Measurements from ENCODE around the gene FKBP2. TPM values are rescaled to one million over a fixed set of nuclear protein-coding genes. Genes with fewer than 3 reads are reported as not detected.

FKBP2 gene
- total and polyA plus RNA-seq, 2 of the 13 experiments (the other 11 are each of a cell fraction or from before 2014, with no cell fraction given) = 30.1 to 53.3 TPM

DNA sequence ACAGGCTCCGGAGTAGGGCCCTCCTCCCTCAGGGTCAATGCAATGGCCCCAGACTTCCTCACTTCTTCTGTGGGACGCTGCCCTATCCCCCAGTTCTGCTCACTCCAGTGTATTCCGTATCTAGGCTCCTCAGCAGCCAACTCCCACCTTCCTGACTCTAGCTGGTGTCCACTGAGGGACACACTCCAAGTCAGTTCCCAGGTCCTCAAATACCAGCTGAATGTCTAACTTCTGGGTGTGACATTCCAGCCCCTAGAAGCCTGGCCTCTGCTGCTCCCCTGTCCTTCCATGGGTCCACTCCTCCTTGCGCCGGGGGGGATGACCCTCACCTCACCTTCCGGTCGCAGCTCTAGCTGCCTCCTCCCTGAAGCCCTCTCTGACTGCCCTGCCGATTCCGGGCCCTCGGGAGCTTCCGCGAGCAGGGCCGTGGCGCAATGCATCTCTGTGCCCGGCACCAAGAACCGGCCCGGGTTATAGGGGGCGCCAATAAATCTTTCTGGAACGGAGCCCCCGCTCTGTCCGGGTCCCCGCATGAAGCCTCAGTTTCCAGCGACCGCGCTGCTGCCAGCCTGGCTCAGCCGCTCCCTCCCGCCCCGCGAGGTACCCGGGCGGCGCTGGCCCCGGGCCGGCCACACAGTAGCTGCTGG, 28.1 kb downstream of the FKBP2 start (continued):
- TF ChIP-seq, protein P1, sequence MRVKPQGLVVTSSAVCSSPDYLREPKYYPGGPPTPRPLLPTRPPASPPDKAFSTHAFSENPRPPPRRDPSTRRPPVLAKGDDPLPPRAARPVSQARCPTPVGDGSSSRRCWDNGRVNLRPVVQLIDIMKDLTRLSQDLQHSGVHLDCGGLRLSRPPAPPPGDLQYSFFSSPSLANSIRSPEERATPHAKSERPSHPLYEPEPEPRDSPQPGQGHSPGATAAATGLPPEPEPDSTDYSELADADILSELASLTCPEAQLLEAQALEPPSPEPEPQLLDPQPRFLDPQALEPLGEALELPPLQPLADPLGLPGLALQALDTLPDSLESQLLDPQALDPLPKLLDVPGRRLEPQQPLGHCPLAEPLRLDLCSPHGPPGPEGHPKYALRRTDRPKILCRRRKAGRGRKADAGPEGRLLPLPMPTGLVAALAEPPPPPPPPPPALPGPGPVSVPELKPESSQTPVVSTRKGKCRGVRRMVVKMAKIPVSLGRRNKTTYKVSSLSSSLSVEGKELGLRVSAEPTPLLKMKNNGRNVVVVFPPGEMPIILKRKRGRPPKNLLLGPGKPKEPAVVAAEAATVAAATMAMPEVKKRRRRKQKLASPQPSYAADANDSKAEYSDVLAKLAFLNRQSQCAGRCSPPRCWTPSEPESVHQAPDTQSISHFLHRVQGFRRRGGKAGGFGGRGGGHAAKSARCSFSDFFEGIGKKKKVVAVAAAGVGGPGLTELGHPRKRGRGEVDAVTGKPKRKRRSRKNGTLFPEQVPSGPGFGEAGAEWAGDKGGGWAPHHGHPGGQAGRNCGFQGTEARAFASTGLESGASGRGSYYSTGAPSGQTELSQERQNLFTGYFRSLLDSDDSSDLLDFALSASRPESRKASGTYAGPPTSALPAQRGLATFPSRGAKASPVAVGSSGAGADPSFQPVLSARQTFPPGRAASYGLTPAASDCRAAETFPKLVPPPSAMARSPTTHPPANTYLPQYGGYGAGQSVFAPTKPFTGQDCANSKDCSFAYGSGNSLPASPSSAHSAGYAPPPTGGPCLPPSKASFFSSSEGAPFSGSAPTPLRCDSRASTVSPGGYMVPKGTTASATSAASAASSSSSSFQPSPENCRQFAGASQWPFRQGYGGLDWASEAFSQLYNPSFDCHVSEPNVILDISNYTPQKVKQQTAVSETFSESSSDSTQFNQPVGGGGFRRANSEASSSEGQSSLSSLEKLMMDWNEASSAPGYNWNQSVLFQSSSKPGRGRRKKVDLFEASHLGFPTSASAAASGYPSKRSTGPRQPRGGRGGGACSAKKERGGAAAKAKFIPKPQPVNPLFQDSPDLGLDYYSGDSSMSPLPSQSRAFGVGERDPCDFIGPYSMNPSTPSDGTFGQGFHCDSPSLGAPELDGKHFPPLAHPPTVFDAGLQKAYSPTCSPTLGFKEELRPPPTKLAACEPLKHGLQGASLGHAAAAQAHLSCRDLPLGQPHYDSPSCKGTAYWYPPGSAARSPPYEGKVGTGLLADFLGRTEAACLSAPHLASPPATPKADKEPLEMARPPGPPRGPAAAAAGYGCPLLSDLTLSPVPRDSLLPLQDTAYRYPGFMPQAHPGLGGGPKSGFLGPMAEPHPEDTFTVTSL (CRISPR knock-in tag; IDR thresholded peaks at IDR 0.05; ENCODE audit: borderline replicate concordance) = no peak
- TF ChIP-seq FOXM1 (CRISPR knock-in tag; IDR thresholded peaks at IDR 0.05) (no peak), GZF1 (CRISPR knock-in tag; IDR thresholded peaks at IDR 0.05) (no peak), ZFP62 (CRISPR knock-in tag; IDR thresholded peaks at IDR 0.05) (no peak), SIN3A (IDR thresholded peaks at IDR 0.05; ENCODE audit: borderline replicate concordance, low read depth, low read length) (peak; percentile 61; the same call in 1 of the 2 replicates), ZNF329 (CRISPR knock-in tag; IDR thresholded peaks at IDR 0.05; ENCODE audit: low read depth) (no peak), RBM22 (optimal IDR thresholded peaks at IDR 0.05; ENCODE audit: low read length) (no peak), TARDBP (CRISPR knock-in tag; IDR thresholded peaks at IDR 0.05) (no peak), MIER2 (CRISPR knock-in tag; IDR thresholded peaks at IDR 0.05) (no peak; the same call in 1 of the 2 replicates), RFXAP (CRISPR knock-in tag; IDR thresholded peaks at IDR 0.05; ENCODE audit: borderline replicate concordance) (no peak), ZNF24 (IDR thresholded peaks at IDR 0.05) (no peak), RFXANK (CRISPR knock-in tag; IDR thresholded peaks at IDR 0.05) (no peak), SIX1 (CRISPR knock-in tag; IDR thresholded peaks at IDR 0.05; ENCODE audit: borderline replicate concordance) (no peak)
- TF ChIP-seq, protein P2, sequence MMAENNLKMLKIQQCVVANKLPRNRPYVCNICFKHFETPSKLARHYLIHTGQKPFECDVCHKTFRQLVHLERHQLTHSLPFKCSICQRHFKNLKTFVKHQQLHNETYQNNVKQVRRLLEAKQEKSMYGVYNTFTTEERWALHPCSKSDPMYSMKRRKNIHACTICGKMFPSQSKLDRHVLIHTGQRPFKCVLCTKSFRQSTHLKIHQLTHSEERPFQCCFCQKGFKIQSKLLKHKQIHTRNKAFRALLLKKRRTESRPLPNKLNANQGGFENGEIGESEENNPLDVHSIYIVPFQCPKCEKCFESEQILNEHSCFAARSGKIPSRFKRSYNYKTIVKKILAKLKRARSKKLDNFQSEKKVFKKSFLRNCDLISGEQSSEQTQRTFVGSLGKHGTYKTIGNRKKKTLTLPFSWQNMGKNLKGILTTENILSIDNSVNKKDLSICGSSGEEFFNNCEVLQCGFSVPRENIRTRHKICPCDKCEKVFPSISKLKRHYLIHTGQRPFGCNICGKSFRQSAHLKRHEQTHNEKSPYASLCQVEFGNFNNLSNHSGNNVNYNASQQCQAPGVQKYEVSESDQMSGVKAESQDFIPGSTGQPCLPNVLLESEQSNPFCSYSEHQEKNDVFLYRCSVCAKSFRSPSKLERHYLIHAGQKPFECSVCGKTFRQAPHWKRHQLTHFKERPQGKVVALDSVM (CRISPR knock-in tag; IDR thresholded peaks at IDR 0.05) = no peak

Data from HepG2 (cell line).